Measurements from ENCODE around the gene FPR2. TPM values are rescaled to one million over a fixed set of nuclear protein-coding genes. Genes with fewer than 3 reads are reported as not detected.
"Not testable (repeated sequence)": the region's sequence is repeated elsewhere in the genome, so short reads cannot be mapped to it uniquely, and the experiment has no call there.

The FPR2 gene
- total RNA-seq, 2 experiments from 2014 or later, result not detected

GRCh38 chr19:51726049-51726448, 34.9 kb upstream of the FPR2 start:
- no peaks in the 10 kb centered on the region for H3K4me1 Mint-ChIP-seq (ENCODE audit: low read depth)

DNA sequence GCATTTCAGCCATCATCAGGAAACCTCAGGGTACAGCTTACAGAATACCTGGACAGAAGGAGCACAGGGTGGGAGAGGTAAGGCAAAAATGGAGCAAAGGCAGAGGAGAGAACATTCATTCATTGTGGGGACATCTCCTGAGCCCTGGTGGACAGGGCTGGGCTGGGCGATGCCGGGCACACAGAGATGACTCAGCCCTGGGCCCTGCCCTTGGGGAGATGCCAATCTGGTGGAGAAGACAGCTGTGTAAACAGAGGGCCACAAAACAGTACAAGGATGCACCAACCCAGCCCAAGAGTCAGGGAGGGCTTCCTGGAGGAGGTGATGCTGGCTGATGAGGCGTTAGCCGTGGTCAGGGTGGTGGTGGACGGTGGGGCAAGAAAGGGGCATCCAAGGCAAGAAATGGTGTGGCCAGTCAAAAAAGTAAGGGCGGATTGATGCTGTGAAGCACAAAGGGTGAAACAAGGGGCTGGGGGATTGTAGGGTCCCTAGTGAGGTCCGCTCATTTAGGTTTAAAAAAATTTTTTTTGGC, 33.6 kb upstream of the FPR2 start:
- H3K27me3 Mint-ChIP-seq, result peaks cover 36% of the 10 kb centered on the region
- peaks cover 15% of the 10 kb centered on the region for H3K9me3 Mint-ChIP-seq
- H3K27ac Mint-ChIP-seq, result no peak overlapping the region
- CTCF ChIA-PET, result no interaction called here
- intact Hi-C loops (cut with micrococcal nuclease), result no loop called here
- H3K4me3 Mint-ChIP-seq, result no peak overlapping the region
- H3K4me1 Mint-ChIP-seq (ENCODE audit: low read depth), result no peaks in the 10 kb centered on the region
- DNase-seq, result no peak
- POLR2A ChIA-PET, result no interaction called here
- H3K36me3 Mint-ChIP-seq, result no peaks in the 10 kb centered on the region

More at GRCh38 chr19:51726049-51726448, 34.9 kb upstream of the FPR2 start:
- intact Hi-C loops (cut with micrococcal nuclease), result no loop called here
- H3K27ac Mint-ChIP-seq, result no peak overlapping the region
- no peak for DNase-seq
- peaks cover 11% of the 10 kb centered on the region for H3K9me3 Mint-ChIP-seq
- CTCF ChIA-PET, result no interaction called here
- no peaks in the 10 kb centered on the region for H3K36me3 Mint-ChIP-seq
- POLR2A ChIA-PET, result no interaction called here
- no peak overlapping the region for H3K4me3 Mint-ChIP-seq
- peaks cover 33% of the 10 kb centered on the region for H3K27me3 Mint-ChIP-seq

- Mint-ChIP-seq H3K4me3 (no peak overlapping the region), H3K27ac (no peak overlapping the region), H3K36me3 (no peaks in the 10 kb centered on the region), H3K9me3 (peaks cover 15% of the 10 kb centered on the region), H3K27me3 (peaks cover 20% of the 10 kb centered on the region), H3K4me1 (ENCODE audit: low read depth) (no peaks in the 10 kb centered on the region)
- intact Hi-C loops (cut with micrococcal nuclease), result no loop called here
- no peak for DNase-seq
- CTCF ChIA-PET, result no interaction called here
- POLR2A ChIA-PET, result no interaction called here
Observed at GRCh38 chr19:51729781-51730180, 31.2 kb upstream of the FPR2 start.

- Mint-ChIP-seq H3K4me1 (ENCODE audit: low read depth) (no peaks in the 10 kb centered on the region), H3K9me3 (peaks cover 14% of the 10 kb centered on the region), H3K27me3 (peaks cover 14% of the 10 kb centered on the region), H3K4me3 (no peak overlapping the region), H3K36me3 (no peaks in the 10 kb centered on the region), H3K27ac (no peak overlapping the region)
- POLR2A ChIA-PET, result no interaction called here
- no peak for DNase-seq
- CTCF ChIA-PET, result no interaction called here
- intact Hi-C loops (cut with micrococcal nuclease), result no loop called here
Observed at GRCh38 chr19:51733742-51734522, 27.0 kb upstream of the FPR2 start.

- CTCF ChIA-PET, result no interaction called here
Observed at GRCh38 chr19:51735759-51736449, 25.1 kb upstream of the FPR2 start.

DNA sequence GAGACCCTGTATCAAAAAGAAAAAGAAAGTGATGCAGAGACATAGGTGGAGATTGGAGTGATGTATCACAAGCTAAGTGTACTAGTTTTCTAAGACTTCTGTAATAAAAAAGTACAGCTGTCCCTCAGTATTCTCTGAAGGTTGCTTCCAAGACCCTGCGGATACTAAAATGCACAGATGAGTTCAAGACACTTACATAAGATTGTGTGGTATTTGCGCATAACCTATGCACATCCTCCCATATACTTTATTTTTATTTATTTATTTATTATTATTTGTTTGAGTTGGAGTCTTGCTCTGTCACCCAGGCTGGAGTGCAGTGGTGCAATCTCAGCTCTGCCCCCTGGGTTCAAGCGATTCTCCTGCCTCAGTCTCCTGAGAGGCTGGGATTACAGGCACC, 23.6 kb upstream of the FPR2 start:
- no peak for DNase-seq
- no peak overlapping the region for H3K4me3 Mint-ChIP-seq
- no peak overlapping the region for H3K27ac Mint-ChIP-seq
- ChIA-PET POLR2A (no interaction called here), CTCF (no interaction called here)
- H3K4me1 Mint-ChIP-seq (ENCODE audit: low read depth), result no peaks in the 10 kb centered on the region
- no peaks in the 10 kb centered on the region for H3K9me3 Mint-ChIP-seq
- no peaks in the 10 kb centered on the region for H3K36me3 Mint-ChIP-seq
- H3K27me3 Mint-ChIP-seq, result peaks cover 14% of the 10 kb centered on the region
- intact Hi-C loops (cut with micrococcal nuclease), result no loop called here

More at GRCh38 chr19:51735759-51736449, 25.1 kb upstream of the FPR2 start:
- H3K27me3 Mint-ChIP-seq, result peaks cover 16% of the 10 kb centered on the region
- no peak overlapping the region for H3K4me3 Mint-ChIP-seq
- H3K27ac Mint-ChIP-seq, result no peak overlapping the region
- H3K36me3 Mint-ChIP-seq, result no peaks in the 10 kb centered on the region
- no peaks in the 10 kb centered on the region for H3K4me1 Mint-ChIP-seq (ENCODE audit: low read depth)
- intact Hi-C loops (cut with micrococcal nuclease), result no loop called here
- POLR2A ChIA-PET, result no interaction called here
- DNase-seq, result no peak
- H3K9me3 Mint-ChIP-seq, result peaks cover 5% of the 10 kb centered on the region

- no peak overlapping the region for H3K4me3 Mint-ChIP-seq
- H3K27ac Mint-ChIP-seq, result no peak overlapping the region
- no peaks in the 10 kb centered on the region for H3K36me3 Mint-ChIP-seq
- intact Hi-C loops (cut with micrococcal nuclease), result no loop called here
- no peaks in the 10 kb centered on the region for H3K9me3 Mint-ChIP-seq
- H3K27me3 Mint-ChIP-seq, result peaks cover 14% of the 10 kb centered on the region
- POLR2A ChIA-PET, result no interaction called here
- DNase-seq, result no peak
- H3K4me1 Mint-ChIP-seq (ENCODE audit: low read depth), result no peaks in the 10 kb centered on the region
- CTCF ChIA-PET, result no interaction called here
Observed at GRCh38 chr19:51737924-51738323, 23.1 kb upstream of the FPR2 start.

DNA sequence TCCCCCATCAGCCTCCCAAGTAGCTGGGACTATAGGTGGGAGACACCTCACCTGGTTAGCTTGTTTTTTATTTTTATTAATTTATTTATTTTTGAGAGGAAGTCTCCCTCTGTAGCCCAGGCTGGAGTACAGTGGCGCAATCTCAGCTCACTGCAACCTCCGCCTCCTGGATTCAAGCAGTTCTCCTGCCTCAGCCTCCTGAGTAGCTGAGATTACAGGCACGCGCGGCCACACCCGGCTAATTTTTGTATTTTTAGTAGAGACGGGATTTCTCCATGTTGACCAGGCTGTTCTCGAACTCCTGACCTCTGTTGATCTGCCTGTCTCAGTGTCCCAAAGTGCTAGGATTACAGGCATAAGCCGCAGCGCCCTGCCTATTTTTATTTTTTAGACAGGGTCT, 22.5 kb upstream of the FPR2 start:
- intact Hi-C loops (cut with micrococcal nuclease); CTCF ChIA-PET; H3K4me3 Mint-ChIP-seq; POLR2A ChIA-PET; H3K27ac Mint-ChIP-seq; H3K9me3 Mint-ChIP-seq; DNase-seq; H3K36me3 Mint-ChIP-seq; H3K4me1 Mint-ChIP-seq (ENCODE audit: low read depth): not testable (repeated sequence)
- peaks cover 14% of the 10 kb centered on the region for H3K27me3 Mint-ChIP-seq

DNA sequence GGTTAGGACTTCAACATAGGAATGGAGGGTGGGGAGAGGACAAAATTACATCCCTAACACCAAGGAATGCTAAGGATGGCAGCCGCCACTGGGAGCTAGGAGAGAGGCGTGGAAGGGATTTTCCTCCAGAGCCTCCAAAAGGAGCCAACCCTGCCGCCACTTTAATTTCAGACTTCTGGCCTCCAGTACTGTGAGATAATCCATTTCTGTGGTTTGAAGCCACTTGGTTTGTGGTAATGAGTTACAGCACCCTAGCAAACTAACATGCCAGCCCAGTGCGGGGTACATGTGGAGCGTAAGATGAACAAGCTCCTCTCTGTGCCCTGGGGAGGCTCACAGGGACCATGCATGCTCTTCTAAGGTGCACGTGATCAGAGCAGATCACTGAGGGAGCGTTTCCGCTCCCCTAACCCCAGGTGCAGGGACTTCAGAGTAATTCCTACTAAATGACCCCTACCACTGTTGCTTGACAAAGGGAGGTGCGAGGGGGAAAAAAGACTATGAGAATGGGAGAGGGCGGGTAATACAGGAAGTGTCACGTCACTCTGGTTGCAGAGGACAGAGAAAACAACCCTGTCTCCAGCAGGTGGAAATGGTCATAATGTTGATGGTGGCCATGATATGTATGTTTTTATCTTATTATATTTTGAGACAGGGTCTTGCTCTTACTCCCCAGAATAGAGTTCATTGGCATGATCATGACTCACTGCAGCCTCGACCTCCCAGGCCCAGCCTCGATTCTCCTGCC, 21.3 kb upstream of the FPR2 start:
- H3K4me3 Mint-ChIP-seq, result no peak overlapping the region
- intact Hi-C loops (cut with micrococcal nuclease), result no loop called here
- no peak overlapping the region for H3K27ac Mint-ChIP-seq
- no peak for DNase-seq
- ChIA-PET CTCF (no interaction called here), POLR2A (no interaction called here)
- H3K4me1 Mint-ChIP-seq (ENCODE audit: low read depth), result no peaks in the 10 kb centered on the region
- peaks cover 14% of the 10 kb centered on the region for H3K27me3 Mint-ChIP-seq
- H3K36me3 Mint-ChIP-seq, result no peaks in the 10 kb centered on the region
- no peaks in the 10 kb centered on the region for H3K9me3 Mint-ChIP-seq

DNA sequence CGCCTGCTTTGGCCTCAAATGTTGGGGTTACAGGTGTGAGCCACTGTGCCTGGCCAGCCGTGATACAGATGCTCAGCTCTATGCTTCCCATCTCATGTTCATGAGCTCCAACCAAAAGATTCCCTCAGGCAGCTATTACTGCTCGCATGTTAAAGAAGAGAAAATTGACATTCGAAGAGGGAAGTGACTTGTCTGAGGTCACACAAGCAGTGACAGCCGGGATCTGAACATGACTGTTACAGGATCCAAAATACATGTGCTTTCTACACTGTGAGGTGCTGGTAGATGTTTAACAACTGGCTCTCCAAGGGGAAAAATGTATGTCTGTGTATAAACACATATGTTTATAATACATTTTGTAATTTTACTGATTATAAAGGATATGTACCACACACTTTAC, 20.6 kb upstream of the FPR2 start:
- DNase-seq, result no peak
- no peaks in the 10 kb centered on the region for H3K4me1 Mint-ChIP-seq (ENCODE audit: low read depth)
- ChIA-PET CTCF (no interaction called here), POLR2A (no interaction called here)
- H3K27ac Mint-ChIP-seq, result no peak overlapping the region
- no peak overlapping the region for H3K4me3 Mint-ChIP-seq
- no peaks in the 10 kb centered on the region for H3K9me3 Mint-ChIP-seq
- H3K36me3 Mint-ChIP-seq, result no peaks in the 10 kb centered on the region
- peaks cover 13% of the 10 kb centered on the region for H3K27me3 Mint-ChIP-seq
- intact Hi-C loops (cut with micrococcal nuclease), result no loop called here

- ChIA-PET CTCF (no interaction called here), POLR2A (no interaction called here)
- Mint-ChIP-seq H3K9me3 (no peaks in the 10 kb centered on the region), H3K27ac (no peak overlapping the region), H3K27me3 (peaks cover 5% of the 10 kb centered on the region), H3K36me3 (no peaks in the 10 kb centered on the region), H3K4me1 (ENCODE audit: low read depth) (no peaks in the 10 kb centered on the region), H3K4me3 (no peak overlapping the region)
- DNase-seq, result no peak
- intact Hi-C loops (cut with micrococcal nuclease), result no loop called here
Observed at GRCh38 chr19:51742789-51743188, 18.2 kb upstream of the FPR2 start.

DNA sequence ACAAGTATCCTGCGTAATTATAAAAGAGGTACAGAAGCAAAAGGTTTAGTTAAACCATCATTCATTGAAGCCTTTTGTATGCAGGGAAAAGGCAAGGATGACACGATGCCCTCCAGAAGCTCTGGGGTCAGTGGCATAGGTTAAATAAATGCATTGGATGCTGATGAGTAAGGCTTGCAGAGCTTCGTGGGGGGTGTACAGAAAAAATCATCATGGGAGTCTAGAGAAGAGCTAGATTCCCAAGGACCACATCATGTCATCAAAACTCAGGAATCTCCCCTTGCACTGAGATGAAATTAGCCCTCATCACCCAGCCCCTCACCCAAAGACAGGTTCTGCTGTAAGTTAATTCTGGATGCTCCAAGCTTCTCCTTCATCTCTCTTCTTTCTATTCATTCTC, 17.6 kb upstream of the FPR2 start:
- Mint-ChIP-seq H3K4me3 (no peak overlapping the region), H3K36me3 (no peaks in the 10 kb centered on the region), H3K4me1 (ENCODE audit: low read depth) (no peaks in the 10 kb centered on the region), H3K9me3 (no peaks in the 10 kb centered on the region), H3K27ac (no peak overlapping the region), H3K27me3 (peaks cover 5% of the 10 kb centered on the region)
- intact Hi-C loops (cut with micrococcal nuclease), result no loop called here
- DNase-seq, result no peak
- ChIA-PET POLR2A (no interaction called here), CTCF (no interaction called here)

Data from activated CD4-positive, alpha-beta memory T cell treated with anti-CD3 and anti-CD28 coated beads for 36 hours (primary cell).